ENCODE measurements around the gene SND1.

The SND1 gene

DNA sequence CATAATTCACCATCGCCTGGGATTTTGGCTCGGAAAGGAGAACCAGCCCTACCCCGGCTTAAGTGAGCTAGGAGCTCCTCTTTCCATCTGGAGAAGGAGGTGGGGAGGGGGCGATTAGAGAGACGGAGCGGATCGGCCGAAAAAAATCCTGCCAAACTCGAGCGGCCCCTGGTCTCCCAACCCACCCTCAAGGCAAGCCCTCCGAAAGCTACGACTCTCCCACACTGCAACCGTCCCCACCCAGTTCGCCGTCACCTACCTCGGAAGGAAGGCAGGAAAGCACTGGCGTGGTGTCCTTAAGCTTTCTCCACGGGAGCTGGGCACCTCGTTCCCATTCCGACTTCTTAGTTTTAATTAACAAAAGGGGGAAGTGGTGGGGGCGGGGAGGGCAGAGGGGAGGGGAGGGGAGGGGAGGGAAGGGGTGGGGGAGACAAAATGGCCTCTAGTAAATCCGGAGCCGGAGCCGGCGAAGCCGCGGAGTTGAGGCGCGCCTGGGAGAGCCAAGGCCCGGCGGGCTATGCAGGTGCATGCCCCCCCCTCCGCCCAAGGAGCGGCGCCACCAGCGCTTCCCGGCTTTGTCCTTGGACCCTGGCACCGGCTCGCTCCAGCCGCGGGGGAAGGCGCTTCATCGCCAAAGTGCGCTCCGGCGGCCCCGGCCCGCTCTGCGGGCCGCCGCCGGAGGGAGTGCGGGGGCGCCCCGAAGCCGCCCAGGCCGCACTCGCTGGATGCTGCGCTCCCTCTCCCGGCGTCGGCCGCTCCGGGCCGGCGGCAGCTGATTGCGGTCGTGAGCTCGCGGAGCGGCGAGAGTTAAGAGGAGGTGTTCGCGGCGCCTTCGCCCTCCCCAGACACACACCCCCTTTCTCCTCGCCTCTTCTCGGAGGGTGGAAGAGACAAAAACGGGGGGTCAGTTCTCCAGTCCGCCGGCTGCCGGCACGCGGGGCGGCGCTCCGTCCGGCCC is 378.9 kb downstream of the SND1 start, which contains the start of gene LRRC4:
Gene LRRC4, minus strand, starts transcription at position 784 of the 958 bp plus-strand sequence. CDS start 797 bp downstream, outside the sequence.
- peak; percentile 26 for DNase-seq

DNA sequence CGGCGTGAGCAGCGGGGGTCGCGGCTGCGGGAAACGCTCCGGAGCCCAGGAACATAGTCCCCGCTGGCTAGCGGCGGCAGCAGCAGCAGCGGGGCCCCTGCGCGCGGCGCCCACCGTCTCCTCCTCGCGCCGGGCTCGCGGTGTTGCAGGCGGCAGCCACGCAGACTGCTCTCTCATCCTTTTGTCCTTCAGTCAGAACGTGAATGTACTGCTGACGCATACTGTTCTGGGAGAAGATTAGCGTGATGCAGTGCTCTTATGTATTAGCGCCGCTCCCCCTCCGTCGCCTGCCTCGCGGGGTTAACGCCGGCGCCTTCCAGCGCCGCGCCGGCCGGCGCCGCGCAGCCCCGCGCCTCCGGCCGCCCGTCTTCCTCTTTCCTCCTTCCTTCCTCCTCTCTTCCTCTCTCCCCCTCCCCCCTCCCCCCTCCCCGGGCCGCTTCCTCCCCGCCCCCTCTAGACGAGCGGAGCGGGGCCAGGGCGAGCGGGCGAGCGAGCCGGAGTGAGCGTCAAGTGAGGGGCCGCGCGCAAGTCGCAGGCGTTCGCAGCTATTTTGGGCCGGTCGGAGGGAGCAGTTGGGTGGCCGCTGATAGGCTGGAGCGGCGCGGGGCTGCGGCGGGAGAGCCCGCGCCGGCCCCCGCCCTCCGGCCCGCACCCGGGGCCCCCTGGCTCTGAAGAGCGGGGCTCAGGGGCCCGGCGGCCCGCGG is 380.1 kb downstream of the SND1 start:
- DNase-seq = peak; percentile 46

DNA sequence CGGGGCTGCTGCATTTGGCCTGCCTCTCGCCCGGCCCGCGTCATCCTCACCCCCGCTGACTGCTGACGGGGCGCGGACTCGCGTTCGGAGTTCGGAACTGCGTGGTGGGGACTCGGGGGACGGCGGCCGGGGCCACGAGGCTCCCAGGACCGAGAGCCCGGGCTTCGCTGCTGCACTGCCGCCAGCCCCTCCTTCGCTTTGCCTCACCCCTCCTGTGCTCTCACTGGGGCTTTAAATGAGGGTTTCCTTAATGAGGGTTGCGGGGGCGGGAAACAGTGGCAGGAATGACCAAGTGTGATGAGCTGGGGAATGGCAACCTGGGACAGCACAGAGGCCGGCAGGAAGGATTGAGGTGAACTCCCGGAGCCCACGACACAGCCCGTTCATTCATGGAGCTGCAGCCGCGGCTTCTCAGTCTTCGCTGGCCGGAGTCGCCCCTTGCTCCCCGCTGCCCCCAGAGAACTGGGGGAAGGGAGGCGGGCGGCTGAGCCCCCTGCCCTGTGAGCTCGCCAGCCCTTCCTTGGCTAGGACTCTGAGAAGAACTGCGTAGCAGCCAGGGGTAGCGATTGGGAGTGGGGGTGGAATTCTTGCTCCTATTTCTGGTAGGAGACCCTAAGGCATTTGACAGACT is 380.7 kb downstream of the SND1 start:
- DNase-seq = no peak

DNA sequence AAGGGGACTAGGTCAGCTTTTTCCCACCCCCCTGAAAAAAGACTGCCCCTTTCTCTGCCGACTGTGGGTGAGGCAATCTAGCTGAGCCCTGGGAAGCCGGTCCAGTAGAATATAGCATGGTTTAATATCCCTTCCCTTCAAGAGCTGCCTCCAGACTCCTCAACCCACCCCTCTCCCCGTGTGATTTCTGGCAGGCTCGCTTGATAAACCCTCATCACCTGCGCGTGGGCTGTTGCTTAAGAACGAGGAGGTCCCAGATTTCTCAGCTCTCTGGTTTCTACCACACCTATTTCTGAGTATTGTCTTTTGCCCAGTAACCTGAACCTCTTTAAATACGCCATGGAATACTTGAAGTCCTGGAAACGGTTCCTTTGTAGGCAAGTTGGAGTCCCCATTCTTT is 381.3 kb downstream of the SND1 start:
- DNase-seq = no peak

DNA sequence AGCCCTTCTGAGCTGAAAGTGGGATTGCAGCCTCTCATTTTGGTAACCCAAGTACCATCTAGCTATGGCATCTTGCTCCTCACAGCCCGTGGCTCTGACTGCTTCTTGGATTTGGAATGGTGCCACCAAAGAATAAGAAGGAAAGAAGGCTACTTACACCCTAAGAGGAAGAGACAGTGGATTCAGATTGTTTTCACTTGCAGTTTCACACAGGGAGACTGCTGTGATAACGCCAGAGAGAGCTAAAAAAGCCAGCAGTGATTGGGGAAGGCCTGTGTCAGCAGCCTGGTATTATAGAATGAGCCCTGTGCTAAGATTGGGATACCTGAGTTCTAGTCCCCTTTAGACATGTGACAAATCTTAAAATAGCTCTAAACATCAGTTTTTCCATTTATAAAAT is 382.8 kb downstream of the SND1 start:
- DNase-seq = no peak

DNA sequence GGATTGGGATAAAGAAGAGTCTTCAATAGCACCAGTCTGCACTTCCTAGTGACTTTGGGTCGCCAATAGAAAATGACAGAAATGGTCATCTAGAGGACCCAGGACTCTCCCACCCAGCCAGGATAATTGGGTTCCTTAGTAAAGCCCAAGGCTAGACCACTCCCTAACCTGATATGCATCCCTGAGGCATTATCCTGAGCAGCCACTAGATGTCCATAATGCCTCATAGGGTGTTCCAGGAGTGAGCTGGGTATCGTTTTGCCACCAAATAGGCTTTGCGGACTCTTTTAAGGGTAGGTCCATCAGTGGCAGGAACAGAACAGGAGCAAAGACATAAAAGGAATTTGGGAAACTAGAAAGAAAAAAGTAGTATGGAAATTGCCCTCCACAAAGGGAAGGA is 383.7 kb downstream of the SND1 start:
- no peak for DNase-seq

DNA sequence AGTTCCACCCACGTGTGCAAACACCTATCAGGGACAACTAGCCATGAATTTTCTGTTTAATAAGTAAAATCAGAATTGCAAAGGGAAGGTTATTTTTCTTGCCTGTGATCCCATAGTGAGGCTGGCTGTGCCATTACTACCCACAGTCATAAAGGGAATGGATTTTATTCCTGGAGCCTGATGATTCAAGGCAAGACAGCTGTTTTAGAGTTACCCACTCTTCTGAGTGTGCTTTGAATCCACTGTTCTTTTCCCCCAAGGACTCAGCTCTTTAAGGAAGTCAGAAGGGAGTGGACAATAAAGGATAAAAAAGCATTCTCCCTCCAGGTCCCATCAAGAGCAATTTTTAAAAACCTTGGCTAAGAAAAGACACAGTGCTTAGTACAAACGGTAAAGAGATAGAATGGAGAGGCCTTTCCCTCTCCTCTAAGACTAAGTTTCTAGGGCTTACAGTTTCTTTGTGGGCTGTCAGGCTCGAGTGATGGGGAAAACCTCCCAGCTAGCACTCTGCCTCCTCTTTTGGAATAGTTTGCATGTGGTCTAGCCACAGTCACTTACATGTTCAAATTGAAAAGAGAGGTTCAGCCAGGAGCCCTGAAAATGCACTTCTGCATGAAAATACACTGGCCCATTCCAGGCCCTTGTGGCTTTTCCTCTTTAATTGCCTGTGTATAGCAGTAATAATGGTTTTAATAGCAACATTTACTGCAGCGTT is 384.4 kb downstream of the SND1 start:
- no peak for DNase-seq

DNA sequence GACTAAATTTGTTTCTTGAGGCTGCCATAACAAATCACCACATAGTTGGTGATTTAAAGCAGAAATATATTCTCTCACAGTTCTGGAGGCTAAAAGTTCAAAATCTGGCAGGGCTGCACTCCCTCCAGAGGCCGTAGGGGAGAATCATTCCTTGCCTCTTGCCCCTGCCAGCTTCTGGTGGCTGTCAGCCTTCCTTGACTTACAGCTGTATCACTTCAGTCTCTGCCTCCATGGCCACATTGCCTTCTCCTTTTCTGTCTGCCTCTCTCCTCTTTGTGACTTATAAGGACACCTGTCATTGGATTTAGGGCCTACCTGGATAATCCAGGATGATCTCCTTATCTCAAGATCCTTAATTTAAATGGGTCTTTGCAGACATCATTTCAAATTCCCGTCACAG is 385.1 kb downstream of the SND1 start:
- DNase-seq = no peak

DNA sequence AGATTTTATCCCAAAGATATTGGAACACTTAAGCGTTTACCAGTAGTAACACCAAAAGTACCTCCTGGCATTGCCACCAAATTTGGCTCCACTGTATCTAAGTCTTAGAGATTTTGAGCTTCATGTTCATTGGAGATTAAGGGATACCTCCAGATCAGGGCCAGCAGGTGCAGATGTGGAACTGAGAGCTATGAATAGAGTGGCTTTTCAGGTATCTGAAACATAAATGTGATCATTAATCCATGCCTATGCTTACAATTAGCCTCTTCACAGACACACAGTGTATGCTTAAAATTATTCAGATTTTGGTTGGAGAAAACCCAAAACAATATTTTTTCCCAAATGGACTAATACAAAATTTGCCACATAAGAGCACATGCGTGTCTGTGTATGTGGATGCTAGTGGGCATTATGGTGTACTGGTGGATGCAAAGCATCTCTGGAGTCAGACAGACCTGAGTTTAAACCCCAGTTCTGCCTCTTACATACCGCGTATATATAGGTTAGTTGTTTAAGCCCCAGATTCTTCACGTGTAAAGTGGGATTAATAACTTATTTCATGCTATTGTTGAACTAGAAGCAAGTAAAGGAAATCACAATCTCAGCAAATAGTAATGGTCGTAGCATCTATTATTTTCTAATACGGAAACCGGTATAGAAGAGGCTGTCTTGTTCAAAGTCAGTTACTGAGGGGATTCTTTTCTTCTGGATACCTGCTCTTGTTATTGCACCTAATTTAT is 386.1 kb downstream of the SND1 start:
- DNase-seq = no peak

DNA sequence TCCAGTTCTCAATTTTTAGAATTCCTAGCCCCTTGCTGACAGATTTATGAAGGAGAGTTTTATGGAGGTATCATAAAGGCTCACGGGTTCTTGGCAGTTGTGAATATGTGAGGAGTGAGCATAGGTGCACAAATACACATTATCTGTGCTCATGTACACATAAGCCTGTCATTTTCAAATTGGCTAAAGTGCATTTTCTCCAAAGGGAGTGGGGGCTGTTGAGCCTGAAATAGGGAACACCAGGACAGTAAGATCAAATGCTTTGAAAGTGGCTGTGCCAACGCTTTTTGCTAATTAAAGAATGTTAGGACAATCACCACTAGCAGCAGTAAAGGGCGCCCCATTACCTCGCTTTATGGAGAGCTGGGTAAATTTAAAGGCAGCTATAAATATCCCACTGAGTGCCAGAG is 387.6 kb downstream of the SND1 start:
- DNase-seq = no peak

DNA sequence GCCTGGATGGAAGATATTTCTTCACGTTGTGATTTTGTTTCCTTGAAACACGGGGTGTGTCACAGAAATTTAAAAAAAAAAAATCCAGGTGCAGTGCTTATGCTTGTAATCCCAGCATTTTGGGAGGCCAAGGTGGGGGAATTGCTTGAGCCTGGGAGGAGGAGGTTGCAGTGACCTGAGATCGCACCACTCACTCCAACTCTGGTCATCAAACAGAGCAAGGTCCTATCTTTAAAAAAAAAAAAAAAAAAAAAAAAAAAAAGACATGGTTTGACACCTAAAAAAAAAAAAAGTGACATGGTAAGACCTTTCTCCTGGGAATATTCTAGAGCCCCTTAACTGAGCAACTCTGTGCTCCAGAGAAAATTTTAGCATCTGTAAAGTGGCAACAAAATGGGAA is 388.2 kb downstream of the SND1 start:
- no peak for DNase-seq

DNA sequence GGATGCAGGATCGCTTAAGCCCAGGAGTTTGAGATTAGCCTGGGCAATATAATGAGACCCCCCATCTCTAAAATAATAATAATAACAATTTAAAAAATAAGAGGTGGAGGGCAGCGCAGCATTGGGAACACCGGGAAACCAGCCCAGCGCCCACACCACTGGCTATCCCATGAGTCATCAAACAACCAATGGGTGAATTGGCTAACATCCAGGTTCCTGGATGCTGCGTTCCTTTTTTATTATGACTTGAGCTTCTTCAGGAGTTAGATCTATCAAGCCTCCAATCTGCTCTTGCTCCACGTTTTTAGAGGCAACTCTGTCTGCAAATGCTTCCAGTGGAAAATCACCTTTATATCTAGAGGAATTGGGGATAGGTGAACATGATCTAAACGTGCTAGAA is 389.2 kb downstream of the SND1 start:
- no peak for DNase-seq

DNA sequence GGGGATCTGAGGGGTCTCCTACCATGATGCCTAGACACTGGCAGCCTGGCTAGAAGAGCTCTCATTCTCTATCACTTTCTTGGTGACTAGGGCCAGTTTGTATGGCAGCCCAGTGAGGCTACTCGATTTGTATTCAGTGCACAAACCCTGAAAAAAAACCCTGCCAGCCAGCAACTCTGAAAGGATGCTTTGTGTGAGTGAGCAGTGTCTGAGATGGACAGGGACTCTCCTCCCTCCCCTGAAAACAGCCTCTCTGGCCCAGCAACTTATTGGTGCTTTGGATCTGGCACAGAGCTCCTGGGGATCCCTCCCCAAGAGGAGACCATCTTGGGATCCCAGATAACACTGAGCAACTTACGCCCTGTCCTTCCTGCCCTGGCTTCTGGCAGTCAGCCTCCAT is 390.0 kb downstream of the SND1 start:
- no peak for DNase-seq

DNA sequence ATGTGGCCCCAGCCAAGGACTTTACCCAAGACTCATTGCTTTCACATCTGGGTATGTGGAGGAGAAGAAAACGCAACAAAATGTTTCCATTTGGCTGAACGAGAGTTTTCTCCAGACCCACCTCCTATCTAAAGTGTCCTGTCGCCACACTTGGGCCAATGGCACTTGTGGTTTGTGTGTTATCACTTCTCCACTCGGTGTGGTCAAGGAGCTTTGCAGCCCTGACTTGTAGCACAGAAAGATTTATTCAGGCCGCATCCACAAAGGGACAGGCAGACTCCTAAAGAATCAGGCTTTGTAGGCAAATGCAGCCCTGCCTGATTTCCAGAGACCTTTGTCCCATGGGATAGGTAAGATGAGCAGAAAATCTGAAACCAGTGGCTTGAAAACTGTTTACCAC is 392.1 kb downstream of the SND1 start:
- no peak for DNase-seq

DNA sequence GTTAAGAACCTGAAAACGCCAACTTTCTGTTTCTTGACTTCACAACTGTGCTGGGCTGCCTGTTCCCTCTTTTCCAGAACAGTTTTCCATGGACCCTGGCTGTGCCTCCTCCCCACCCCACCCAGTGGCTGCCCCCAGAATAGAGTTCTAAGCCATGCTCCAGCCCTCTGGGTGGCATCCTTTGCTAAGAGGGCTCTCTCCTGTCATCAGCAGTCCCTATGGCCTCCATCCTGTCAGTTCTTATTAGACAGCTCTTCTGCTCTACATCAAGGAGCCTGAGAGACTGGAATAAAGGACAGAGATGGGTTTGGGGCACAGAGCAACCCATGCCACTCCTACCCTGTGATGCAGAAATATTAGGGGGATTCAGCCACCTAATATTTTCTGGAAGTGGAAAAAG is 393.2 kb downstream of the SND1 start:
- DNase-seq = no peak

DNA sequence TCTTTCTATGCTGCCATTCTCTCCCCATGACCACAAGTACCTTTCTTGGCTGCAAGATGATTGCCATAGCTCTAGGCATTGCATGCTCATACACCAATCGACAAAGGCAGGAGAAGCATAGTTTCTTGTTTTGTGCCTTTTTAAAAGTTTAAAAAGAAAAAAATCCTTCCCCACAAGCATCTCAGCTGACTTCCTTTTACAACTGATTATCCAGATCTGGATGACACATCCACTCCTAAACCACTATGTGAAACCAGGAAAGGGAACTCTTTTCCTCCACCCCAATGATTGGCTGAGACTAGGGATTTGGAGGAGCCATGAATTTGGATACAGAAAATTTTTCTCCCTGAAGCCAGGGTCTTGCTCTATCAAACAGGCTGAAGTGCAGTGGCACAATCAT is 393.8 kb downstream of the SND1 start:
- DNase-seq = no peak

DNA sequence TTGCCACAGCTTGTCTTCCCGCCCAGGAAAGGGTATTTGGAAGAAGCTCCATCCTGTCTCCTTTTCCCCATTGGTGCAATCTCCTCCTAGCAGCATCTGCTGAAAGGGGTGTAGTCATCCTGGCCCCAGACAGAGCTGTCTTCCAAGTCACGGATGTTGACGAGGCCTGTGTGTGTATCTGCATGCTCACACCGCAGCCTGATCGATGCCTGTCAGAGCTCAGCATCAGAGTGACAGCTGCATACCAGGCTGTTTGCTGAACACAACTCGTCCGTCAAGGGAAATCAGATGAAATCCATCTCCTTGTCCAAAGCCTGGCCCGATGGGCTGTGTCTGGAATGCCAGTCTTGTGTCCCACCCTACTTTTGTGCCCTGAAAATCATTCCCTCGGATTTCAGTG is 400.4 kb downstream of the SND1 start:
- no peak for DNase-seq

DNA sequence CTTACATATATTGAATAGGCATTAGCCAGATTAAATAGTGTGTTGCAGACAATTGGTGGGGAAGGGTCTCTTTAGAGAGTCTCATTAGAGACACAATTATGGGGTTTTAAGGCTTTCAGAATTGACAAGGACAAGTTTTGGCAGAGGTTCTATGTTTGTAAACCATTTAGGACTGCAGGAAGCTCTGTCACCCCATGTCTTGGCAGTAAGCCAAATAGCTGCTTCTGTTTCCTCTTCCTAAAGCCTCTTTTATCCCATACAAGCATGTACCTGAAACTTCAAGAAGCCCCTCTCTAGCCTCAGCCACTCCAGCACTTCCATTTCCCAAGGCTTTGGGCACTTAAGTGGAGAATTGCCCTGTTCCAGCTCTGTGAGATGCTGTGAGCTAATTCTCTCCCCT is 401.0 kb downstream of the SND1 start:
- DNase-seq = peak; percentile 31

DNA sequence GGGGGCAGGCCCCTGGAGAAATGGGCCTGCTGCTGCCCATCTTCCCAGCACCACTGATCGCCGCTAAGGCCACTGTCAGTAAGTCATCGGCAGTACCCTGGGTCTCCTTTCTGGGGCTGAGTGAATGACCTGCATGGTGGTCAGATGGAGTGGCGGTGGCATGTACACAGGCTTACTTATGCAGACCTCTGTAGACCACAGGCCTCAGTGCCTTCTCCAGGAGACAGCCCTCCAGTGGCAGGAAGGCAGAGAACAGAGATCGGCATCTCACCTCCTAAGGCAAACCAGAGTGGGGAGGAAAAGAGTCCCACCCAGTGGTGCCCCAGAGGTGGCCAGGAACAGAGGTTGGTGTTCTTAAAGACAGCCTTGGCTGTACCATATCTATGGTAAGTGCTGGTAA is 402.0 kb downstream of the SND1 start:
- DNase-seq = no peak

DNA sequence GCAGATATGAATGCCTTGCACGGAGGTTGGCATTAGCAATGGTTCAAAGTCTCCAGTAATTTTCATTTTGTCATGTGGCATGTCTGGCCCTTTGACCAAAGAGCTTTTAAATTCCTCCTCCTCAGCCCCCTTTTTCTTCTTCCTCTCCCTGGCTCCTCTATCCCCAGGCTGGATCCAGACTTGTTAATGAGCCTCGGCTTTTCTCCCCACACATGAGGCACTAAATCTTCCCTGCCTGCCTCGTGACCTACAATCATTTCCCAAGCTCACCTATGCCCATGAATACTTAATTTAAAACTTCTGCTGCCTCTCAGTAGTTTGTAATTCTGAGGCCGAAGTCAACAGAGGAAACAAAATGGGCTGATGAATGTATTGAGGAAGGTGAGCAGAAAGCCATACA is 402.5 kb downstream of the SND1 start:
- DNase-seq = no peak

DNA sequence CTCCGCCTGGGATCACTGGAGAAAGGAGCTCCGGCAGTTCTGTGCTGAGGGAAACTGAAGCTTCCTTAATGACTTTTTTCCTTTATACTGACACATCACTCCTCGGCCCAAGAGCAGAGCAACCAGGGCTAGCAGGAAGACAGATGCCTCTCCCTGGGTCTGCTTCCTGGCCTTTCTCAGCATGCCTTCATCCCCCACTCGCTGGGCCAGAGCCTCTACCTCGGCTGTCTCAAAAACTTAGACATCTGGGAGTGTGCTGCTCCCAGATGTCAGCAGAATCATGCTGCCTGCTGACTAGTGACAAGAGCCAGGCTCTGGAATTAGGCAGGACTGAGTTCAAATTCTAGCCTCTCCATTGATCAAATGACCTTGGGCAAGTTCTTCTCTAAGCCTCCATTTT is 403.6 kb downstream of the SND1 start:
- no peak for DNase-seq

DNA sequence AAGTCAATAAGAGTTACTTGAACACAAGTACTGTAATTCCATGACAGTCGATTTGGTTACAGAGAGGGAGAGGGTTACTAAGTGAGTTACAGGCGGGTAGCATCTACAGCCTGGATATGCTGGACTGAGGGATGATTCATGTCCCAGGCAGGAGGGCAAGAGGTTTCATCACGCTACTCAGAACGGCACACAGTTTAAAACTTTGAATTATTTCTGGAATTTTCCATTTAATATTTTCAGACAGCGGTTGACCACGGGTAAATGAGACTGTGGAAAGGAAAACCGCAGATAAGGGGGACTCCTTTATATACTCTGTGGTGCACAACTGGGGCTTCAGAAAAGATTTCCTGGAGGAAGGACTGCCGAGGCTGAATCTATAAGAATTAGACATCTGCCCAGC is 404.9 kb downstream of the SND1 start:
- no peak for DNase-seq
